HG03039 (cell line): ENCODE results near the gene PRDM16.

Experiments
- ATAC-seq: cut with Tn5 transposase; IDR thresholded peaks from one replicate; pipeline ENCODE4 v1.9.1; 2021; ENCODE audit warnings: mild to moderate bottlenecking, moderate library complexity; ENCODE audit not compliant: unreplicated experiment

Gene PRDM16

DNA sequence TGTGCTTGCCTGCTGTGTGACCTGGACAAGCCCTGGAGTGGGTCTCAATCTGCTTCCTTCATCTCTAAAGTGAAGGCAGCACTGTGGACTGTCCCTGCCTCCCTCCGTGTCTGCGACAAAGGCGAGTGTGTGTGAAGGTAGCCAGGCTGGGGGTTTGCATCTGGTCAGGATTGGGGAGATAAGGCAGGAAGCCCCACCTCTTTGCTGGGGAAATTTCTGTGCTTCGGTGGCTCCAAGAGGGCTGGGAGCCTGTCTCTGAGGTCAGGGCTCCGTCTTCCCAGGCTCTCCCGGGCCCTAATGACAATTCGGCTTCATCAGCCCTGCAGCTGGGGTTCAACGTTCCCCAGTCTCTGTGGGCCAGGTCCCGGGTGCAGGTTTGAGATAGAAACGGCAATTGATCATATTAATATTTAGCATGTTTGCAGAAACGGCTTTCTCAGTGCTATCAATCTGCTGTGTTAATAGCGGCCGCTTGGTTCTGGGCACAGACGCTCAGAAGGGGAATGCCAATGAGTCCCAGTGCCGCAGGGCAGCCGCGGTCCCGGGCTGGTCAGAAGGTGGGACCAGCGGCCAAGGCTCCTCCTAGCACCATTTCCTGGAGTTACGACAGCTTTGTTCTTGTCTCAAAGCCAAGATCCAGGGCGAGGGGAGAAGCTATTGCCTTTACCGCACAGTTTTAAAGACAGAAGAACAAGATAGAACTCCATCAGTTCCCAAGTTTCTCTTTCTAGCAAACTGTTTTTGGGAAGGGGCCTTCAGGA is 105.7 kb downstream of the PRDM16 start:
- no peak for ATAC-seq

- no peak for ATAC-seq
Observed at GRCh38 chr1:3175486-3175885, 106.5 kb downstream of the PRDM16 start.

DNA sequence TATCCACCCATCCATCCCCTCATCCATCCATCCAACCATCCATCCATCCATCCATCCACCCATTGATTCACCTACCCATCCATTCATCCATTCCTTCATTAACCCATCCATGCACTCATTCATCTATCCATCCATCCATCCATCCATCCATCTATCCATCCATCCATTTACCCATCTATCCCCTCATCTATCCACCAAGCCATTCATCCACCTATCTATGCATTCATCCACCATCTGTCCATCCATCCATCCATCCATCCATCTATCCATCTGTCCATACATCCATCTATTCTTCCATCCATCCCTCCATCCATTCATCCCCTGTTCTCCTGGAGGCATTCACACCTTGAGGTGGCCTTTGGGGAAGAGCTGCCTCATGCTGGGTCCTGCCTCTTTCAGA is 107.0 kb downstream of the PRDM16 start:
- no peak for ATAC-seq

DNA sequence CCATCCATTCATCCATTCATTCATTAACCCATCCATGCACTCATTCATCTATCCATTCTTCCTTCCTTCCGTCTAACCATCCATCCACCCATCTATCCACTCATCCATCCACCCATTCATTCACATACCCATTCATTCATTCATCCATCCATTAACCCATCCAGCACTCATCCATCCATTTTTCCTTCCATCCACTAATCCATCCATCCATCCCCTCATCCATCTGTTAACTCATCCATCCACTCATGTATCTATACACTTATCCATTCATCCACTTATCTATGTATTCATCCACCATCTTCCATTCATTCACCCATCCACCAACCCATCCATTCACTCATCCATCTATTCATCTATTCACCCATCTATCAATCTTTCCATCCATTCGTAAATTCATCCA is 107.8 kb downstream of the PRDM16 start:
- no peak for ATAC-seq

DNA sequence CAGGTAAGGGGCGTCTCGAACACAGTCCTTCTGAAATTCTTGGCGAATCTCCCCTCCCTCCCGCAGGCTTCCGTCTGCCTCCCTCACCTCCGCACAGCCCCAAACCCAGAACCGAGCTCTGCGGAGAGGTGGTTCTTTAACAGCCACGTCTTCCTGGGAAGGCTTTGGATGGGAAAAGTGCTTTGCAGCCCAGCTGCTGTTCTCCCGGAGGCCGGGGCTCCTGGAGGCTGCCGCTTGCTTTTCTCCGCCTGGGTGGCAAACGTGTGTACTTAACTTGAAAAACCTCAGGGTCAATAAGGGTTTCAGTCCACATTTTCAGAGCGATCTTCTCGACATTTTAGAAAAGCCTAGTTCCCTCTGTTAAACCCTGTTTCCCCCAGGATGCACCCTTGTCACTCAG is 109.3 kb downstream of the PRDM16 start:
- no peak for ATAC-seq

DNA sequence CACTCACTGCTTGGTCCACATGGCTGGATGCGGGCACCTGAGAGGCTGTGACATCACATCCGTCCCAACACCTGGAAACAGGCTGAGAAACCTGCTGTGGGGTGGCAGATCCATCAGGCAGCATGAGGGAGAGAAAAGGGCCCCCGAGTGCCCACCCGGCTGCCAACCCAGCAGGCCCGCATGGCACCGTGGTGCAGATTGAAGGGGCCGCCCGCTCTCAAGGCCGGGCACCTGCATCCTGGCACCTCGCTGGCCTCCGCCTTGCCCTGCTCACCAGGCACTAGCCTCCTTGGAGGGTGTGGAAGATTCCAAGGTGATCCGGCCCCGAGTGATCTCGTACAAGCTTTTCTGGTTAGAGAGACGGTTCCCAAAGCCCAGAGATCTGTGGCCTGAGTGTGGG is 110.5 kb downstream of the PRDM16 start:
- ATAC-seq: no peak

DNA sequence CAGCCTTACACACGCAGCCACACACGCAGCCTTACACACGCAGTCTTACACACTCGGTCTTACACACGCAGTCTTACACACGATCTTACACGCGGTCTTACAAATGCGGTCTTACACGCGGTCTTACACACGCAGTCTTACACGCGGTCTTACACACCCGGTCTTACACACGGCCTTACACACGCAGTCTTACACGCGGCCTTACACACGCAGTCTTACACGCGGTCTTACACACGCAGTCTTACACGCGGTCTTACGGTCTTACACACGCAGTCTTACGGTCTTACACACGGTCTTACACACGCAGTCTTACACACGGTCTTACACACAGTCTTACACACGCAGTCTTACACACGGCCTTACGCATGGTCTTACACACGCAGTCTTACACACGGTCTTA is 111.9 kb downstream of the PRDM16 start:
- ATAC-seq: no peak

DNA sequence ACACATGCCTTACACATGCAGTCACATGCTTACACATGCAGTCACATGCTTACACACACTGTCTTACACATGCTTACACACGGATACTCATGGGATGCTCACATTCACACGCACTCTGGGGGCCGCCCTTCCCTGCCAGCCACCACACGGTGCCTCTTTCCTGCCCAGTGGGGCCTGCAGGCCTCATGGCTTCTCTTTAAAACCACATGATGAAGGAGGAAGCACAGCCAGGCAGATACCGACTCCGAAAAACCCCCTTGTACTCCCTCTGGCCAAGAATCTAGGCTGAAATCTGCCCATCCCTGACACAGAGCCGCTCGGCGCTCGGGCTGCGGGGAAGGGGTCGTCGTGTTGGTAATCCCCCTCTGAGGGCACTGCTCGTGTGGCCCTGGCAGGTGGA is 113.0 kb downstream of the PRDM16 start:
- no peak for ATAC-seq

- ATAC-seq: no peak
Observed at GRCh38 chr1:3183411-3183810, 114.4 kb downstream of the PRDM16 start.

GRCh38 chr1:3183813-3184212 is 114.8 kb downstream of the PRDM16 start:
- no peak for ATAC-seq

GRCh38 chr1:3184666-3185065 is 115.7 kb downstream of the PRDM16 start:
- no peak for ATAC-seq

GRCh38 chr1:3185896-3186525 is 117.0 kb downstream of the PRDM16 start:
- ATAC-seq: no peak

GRCh38 chr1:3186526-3186921 is 117.5 kb downstream of the PRDM16 start:
- no peak for ATAC-seq

- no peak for ATAC-seq
Observed at GRCh38 chr1:3187415-3188149, 118.6 kb downstream of the PRDM16 start.

- ATAC-seq: no peak
Observed at GRCh38 chr1:3188150-3188971, 119.4 kb downstream of the PRDM16 start.

DNA sequence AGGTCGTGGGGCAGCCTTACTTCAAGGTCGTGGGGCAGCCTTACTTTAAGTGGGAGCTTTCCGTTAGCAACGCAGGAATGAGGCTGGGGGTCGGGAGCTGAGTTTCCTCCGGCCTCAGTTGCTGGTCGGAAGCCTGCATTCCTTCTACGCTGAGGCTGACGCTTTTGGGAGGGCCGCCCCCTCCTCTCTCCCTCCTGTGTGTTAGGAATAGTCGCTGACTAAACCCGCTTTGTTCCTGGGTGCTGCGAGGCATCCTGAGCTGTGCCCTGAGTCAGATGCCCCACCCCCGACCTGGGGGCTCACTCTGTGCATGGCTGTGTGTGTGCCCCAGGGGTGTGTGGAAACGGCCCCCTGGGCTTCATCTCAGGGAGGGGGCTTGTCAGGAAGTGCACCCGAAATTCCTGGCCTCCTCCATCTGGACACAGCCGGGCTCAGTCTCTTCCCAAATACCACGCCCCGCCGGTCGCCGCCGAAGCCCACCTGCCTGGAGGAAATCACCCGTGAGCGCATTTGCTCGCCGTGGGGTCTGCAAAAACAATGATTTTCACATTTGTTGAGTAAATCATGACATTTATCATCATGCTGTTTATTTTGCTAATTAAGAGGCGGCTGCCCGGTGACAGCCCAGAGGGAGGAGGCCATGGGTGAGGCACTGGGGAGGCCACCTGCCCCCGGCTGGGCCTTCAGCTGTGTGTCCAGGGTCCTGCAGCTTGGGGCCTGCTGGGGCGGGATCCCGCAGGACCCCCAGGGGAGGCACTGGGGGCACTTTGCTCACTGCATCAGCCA is 121.4 kb downstream of the PRDM16 start:
- ATAC-seq: no peak

DNA sequence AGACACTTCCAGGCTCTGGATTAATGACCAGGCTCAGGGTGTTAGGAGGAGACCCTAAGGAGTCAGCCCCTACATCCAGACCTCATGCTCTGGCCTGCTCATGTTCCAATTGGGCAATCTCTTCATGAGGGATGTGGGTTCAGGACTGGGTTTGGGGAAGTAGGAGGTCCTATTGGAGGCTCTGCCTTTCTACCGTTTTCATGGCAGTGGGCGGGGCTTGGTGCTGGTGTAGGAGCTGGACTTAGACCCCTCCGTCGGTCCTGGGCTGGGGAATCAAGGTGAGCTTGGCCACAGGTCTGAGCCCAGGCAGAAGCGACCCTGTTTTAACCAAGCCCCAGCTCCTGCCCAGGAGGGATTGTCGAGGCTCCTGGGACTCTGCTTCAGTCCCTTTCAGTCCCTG is 123.4 kb downstream of the PRDM16 start:
- ATAC-seq: no peak

DNA sequence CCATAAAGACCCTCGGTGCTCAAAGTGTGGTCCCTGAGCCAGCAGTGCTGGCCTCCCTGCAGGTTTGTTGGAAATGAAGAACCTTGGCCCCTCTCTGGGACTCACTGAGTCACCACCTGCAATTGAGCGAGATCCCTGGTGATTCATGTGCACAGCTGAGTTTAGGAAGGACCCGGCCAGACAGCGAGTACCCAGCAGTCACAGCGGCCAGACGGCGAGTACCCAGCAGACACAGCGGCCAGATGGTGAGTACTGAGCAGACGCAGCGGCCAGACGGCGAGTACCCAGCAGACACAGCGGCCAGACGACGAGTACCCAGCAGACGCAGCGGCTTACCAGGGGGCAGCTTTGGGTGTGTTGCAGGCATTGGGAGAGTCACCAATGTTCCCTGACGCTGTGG is 123.8 kb downstream of the PRDM16 start:
- ATAC-seq: no peak

DNA sequence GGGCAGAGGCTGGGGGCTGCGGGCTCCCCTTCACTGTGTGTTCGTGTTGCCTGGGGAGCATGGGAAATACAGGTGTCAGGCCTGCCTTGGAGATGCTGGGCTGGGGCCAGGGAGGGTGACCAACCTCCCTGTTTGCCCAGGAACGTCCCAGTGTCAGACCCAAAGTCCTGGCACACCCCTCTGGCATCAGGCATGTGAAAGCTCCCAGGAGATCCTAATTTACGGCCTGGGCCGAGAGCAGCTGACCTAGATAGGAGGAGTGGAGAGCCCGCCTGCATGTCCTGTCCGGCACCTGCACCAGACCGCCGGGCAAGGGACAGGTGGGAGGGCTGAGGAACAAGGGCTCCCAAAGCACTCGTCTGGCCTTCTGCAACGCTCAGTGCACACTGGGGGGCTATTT is 124.8 kb downstream of the PRDM16 start:
- ATAC-seq: no peak

DNA sequence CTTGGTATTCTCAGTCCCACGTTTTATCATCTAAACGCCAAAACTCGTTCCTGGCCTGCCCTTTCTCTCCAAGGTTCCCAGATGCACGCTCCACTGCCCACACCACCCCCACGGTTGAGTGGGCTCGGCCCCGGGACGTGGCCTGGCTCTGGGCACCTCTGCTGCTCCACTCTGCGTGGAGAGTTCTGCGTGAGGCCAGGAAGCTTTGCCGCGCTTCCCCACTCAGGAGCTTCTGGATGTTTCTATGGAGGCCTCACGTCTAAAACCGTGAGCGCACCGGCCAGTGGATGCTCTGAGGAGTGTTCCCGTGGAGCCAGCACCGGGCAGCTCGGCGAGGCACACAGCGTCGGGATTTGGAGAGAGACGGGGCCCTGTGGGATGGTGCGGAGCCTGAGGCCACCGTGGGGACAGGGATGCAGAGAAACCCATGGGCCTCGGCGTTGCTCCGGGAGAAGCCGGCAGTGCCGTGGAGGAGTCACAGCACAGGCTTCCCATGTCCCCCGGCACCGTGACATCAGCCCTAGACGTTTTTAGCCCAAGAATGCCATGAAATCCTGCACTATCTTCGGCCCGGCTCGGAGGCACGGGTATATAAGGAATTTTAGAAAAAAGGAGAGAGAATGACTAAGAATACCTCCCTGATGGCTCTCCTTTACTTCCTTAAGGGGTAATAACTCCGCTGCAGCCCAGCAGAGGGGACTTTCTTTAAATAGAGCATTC is 125.9 kb downstream of the PRDM16 start:
- no peak for ATAC-seq
